H9 (cell line): ENCODE data around the gene ABCD1. TPM values are rescaled to one million over a fixed set of nuclear protein-coding genes. Genes with fewer than 3 reads are reported as not detected.

Experiments
- DNase-seq: peaks from one replicate; pipeline ENCODE4 v3.0.0-alpha.2; 2017
- H2AFZ ChIP-seq: one replicate; pipeline ENCODE4 v1.6.1; 2013; ENCODE audit warnings: mild to moderate bottlenecking, low read length, control low read depth, moderate library complexity
- H2AK5ac ChIP-seq: 2 replicates; pipeline ENCODE4 v1.6.1; 2013; ENCODE audit warnings: low read length, control low read depth, mixed read lengths; ENCODE audit not compliant: insufficient read length
- H2BK120ac ChIP-seq: one replicate; pipeline ENCODE4 v1.6.1; 2013; ENCODE audit warnings: low read depth, mild to moderate bottlenecking, low read length, control low read depth, inconsistent platforms; ENCODE audit not compliant: poor library complexity, severe bottlenecking
- H2BK12ac ChIP-seq: 2 replicates; pipeline ENCODE4 v1.6.1; 2013; ENCODE audit warnings: low read length, control low read depth, mixed read lengths, low read depth; ENCODE audit not compliant: insufficient read length
- H2BK15ac ChIP-seq: 2 replicates; pipeline ENCODE4 v1.6.1; 2013; ENCODE audit warnings: low read depth, low read length, control low read depth
- H2BK20ac ChIP-seq: one replicate; pipeline ENCODE4 v1.6.1; 2013; ENCODE audit warnings: low read depth, mild to moderate bottlenecking, low read length, control low read depth, inconsistent platforms; ENCODE audit not compliant: poor library complexity, severe bottlenecking
- H2BK5ac ChIP-seq: 2 replicates; pipeline ENCODE4 v1.6.1; 2013; ENCODE audit warnings: low read length, control low read depth, mixed read lengths; ENCODE audit not compliant: insufficient read length
- H3K14ac ChIP-seq: 2 replicates; pipeline ENCODE4 v1.6.1; 2013; ENCODE audit warnings: low read length, control low read depth; ENCODE audit not compliant: insufficient read depth
- H3K18ac ChIP-seq: 2 replicates; pipeline ENCODE4 v1.6.1; 2013; ENCODE audit warnings: low read depth, mild to moderate bottlenecking, mixed read lengths, low read length, control low read depth; ENCODE audit not compliant: insufficient read length
- H3K23ac ChIP-seq: 2 replicates; pipeline ENCODE4 v1.6.1; 2013; ENCODE audit warnings: low read length, control low read depth, mixed read lengths, low read depth; ENCODE audit not compliant: insufficient read length
- H3K23me2 ChIP-seq: 2 replicates; pipeline ENCODE4 v1.6.1; 2013; ENCODE audit warnings: low read depth, mild to moderate bottlenecking, mixed read lengths, low read length, control low read depth; ENCODE audit not compliant: insufficient read length, poor library complexity, severe bottlenecking
- H3K27ac ChIP-seq: 2 replicates; pipeline ENCODE4 v1.5.1; 2013; ENCODE audit warnings: low read length, control low read depth, mixed read lengths, low read depth; ENCODE audit not compliant: insufficient read length
- H3K27me3 ChIP-seq: 2 replicates; pipeline ENCODE4 v1.6.1; 2013; ENCODE audit warnings: low read length, control low read depth, inconsistent platforms; ENCODE audit not compliant: insufficient read depth
- H3K4ac ChIP-seq: 2 replicates; pipeline ENCODE4 v1.6.1; 2013; ENCODE audit warnings: low read depth, mild to moderate bottlenecking, control low read depth, inconsistent platforms, low read length, moderate library complexity
- H3K4me1 ChIP-seq: 2 replicates; pipeline ENCODE4 v1.6.1; 2013; ENCODE audit warnings: low read length, control low read depth, inconsistent platforms; ENCODE audit not compliant: insufficient read depth
- H3K4me2 ChIP-seq: 2 replicates; pipeline ENCODE4 v1.6.1; 2013; ENCODE audit warnings: low read length, control low read depth, mixed read lengths; ENCODE audit not compliant: insufficient read length, insufficient read depth
- H3K56ac ChIP-seq: 2 replicates; pipeline ENCODE4 v1.6.1; 2013; ENCODE audit warnings: low read depth, mild to moderate bottlenecking, mixed read lengths, low read length, control low read depth; ENCODE audit not compliant: insufficient read length
- H3K79me1 ChIP-seq: 2 replicates; pipeline ENCODE4 v1.6.1; 2013; ENCODE audit warnings: low read depth, mild to moderate bottlenecking, moderate library complexity, low read length, control low read depth, inconsistent platforms; ENCODE audit not compliant: insufficient read depth, poor library complexity, severe bottlenecking
- H3K79me2 ChIP-seq: 2 replicates; pipeline ENCODE4 v1.6.1; 2013; ENCODE audit warnings: low read length, control low read depth, inconsistent platforms; ENCODE audit not compliant: insufficient read depth
- H3K9ac ChIP-seq: 2 replicates; pipeline ENCODE4 v1.6.1; 2013; ENCODE audit warnings: low read length, control low read depth, mixed read lengths; ENCODE audit not compliant: insufficient read length; ENCODE audit errors: extremely low read depth
- H3K9me3 ChIP-seq: one replicate; pipeline ENCODE4 v1.6.1; 2013; ENCODE audit warnings: low read depth, low read length, inconsistent platforms; ENCODE audit not compliant: control insufficient read depth
- H3T11ph ChIP-seq: one replicate; pipeline ENCODE4 v1.6.1; 2013; ENCODE audit warnings: mild to moderate bottlenecking, low read length, control low read depth, inconsistent platforms
- H4K20me1 ChIP-seq: one replicate; pipeline ENCODE4 v1.6.1; 2013; ENCODE audit not compliant: control insufficient read depth, insufficient read length, insufficient read depth
- H4K5ac ChIP-seq: 2 replicates; pipeline ENCODE4 v1.6.1; 2013; ENCODE audit warnings: low read depth, mild to moderate bottlenecking, mixed read lengths, low read length, control low read depth; ENCODE audit not compliant: insufficient read length
- H4K8ac ChIP-seq: replicated peaks from 2 replicates; pipeline ENCODE4 v1.6.1; 2013; ENCODE audit warnings: low read length, control low read depth, mixed read lengths, low read depth; ENCODE audit not compliant: insufficient read length
- H4K91ac ChIP-seq: 2 replicates; pipeline ENCODE4 v1.6.1; 2013; ENCODE audit warnings: low read depth, mild to moderate bottlenecking, moderate library complexity, mixed read lengths, low read length, control low read depth; ENCODE audit not compliant: insufficient read length
- H3K27ac Mint-ChIP-seq, 3 experiments: 2 replicates in 2 of 3; 3 replicates in 1 of 3; pipeline ENCODE4 v1.8.0; 2020 to 2021; ENCODE audit warnings: mixed read lengths in 3 of 3, mild to moderate bottlenecking in 1 of 3, moderate library complexity in 1 of 3
- H3K27me3 Mint-ChIP-seq: 2 replicates; pipeline ENCODE4 v1.8.0; 2021; ENCODE audit warnings: low read depth, mild to moderate bottlenecking, moderate library complexity, mixed read lengths
- H3K36me3 Mint-ChIP-seq, 3 experiments: 2 replicates in 2 of 3; 3 replicates in 1 of 3; pipeline ENCODE4 v1.8.0; 2020 to 2021; ENCODE audit warnings: low read depth in 3 of 3, mixed read lengths in 3 of 3; ENCODE audit not compliant: insufficient read depth in 1 of 3
- H3K4me1 Mint-ChIP-seq, 2 experiments: 2 replicates each; pipeline ENCODE4 v1.8.0; 2020; ENCODE audit warnings: mixed read lengths in 2 of 2
- H3K4me3 Mint-ChIP-seq, 2 experiments: 2 replicates in 1 of 2; 3 replicates in 1 of 2; pipeline ENCODE4 v1.8.0; 2020 to 2021; ENCODE audit warnings: mild to moderate bottlenecking in 2 of 2, mixed read lengths in 2 of 2, moderate library complexity in 1 of 2
- H3K9me3 Mint-ChIP-seq, 2 experiments: 2 replicates in 1 of 2; 3 replicates in 1 of 2; pipeline ENCODE4 v1.8.0; 2020; ENCODE audit warnings: mild to moderate bottlenecking in 2 of 2, mixed read lengths in 2 of 2, moderate library complexity in 1 of 2
- CTCF ChIP-seq: fragments of 200-600 bp; sonication (generic); conservative IDR thresholded peaks from 3 replicates; pipeline ENCODE4 v1.8.0; 2021; ENCODE audit warnings: antibody characterized with exemption, mild to moderate bottlenecking
- WGBS: extraction: QIAGEN DNeasy Blood & Tissue Kit; methylation state at CpG from one replicate; pipeline ENCODE4 v1.1.7; 2013; ENCODE audit warnings: missing lambda C conversion rate, low lambda C conversion rate, mixed read lengths; ENCODE audit not compliant: insufficient read length; ENCODE audit errors: extremely low coverage; 5-methylcytosine and 5-hydroxymethylcytosine counted together
- total RNA-seq: library from RNA; stranded (reverse); gene quantifications from 2 replicates; pipeline ENCODE4 v1.2.1, GENCODE V29; 2021

Gene ABCD1
- total RNA-seq, 1 experiment from 2014 or later: 11.1 TPM

GRCh38 chrX:153784325-153784967 lies 59.8 kb downstream of the ABCD1 start:
- Histone ChIP-seq H3K4me1 (no peaks in the 10 kb centered on the region), H3K23me2 (no peaks in the 10 kb centered on the region), H3K4me2 (no peak overlapping the region), H2AFZ (no peak overlapping the region), H3K27ac (no peak overlapping the region), H4K91ac (no peak overlapping the region), H3K9me3 (peaks cover 8% of the 10 kb centered on the region), H3K56ac (no peak overlapping the region), H2BK20ac (no peak overlapping the region), H2BK12ac (no peak overlapping the region), H2BK5ac (no peak overlapping the region), H3T11ph (no peak overlapping the region), H3K79me2 (no peaks in the 10 kb centered on the region), H3K14ac (no peak overlapping the region), H3K23ac (no peak overlapping the region), H3K79me1 (no peaks in the 10 kb centered on the region), H3K18ac (no peak overlapping the region), H3K4ac (no peak overlapping the region), H4K20me1 (no peaks in the 10 kb centered on the region), H3K27me3 (no peaks in the 10 kb centered on the region), H4K8ac (no peak overlapping the region), H2BK120ac (no peak overlapping the region), H4K5ac (no peak overlapping the region), H3K9ac (no peak overlapping the region), H2BK15ac (no peak overlapping the region), H2AK5ac (no peak overlapping the region)
- no peak overlapping the region; a peak in 1 of 7 replicates for H3K27ac Mint-ChIP-seq
- no peak for DNase-seq
- H3K4me3 Mint-ChIP-seq: no peak overlapping the region
- peaks cover 15 to 37% (median 21%) of the 10 kb centered on the region in 3 experiments; a peak in 6 of 7 replicates for H3K36me3 Mint-ChIP-seq
- H3K4me1 Mint-ChIP-seq: peaks cover 4 to 8% of the 10 kb centered on the region in 2 experiments
- WGBS: no CpG with 5 or more reads among the region's 27 CpGs
- H3K27me3 Mint-ChIP-seq: peaks cover 2% of the 10 kb centered on the region; the same call in 1 of the 2 replicates
- no peak for TF ChIP-seq CTCF
- H3K9me3 Mint-ChIP-seq: peaks cover 50 to 66% of the 10 kb centered on the region in 2 experiments
